MM.1S (cell line): ENCODE results near the gene CTNNA1.

ENCODE experiments used
- CTCF ChIP-seq: fragments of 300-600 bp; sonication (generic); IDR thresholded peaks from 2 replicates; pipeline ENCODE4 v1.5.1; 2016; ENCODE audit warnings: antibody characterized with exemption, low read length, mixed read lengths
- EZH2 ChIP-seq: fragments of 300-600 bp; sonication (generic); optimal IDR thresholded peaks from 2 replicates; pipeline ENCODE3; 2017; ENCODE audit warnings: low read depth, mild to moderate bottlenecking, antibody characterized with exemption, low read length, mixed read lengths

GRCh38 chr5:138979684-138980280 lies 226.6 kb downstream of the CTNNA1 start:
- no peak for TF ChIP-seq CTCF
- no peak for TF ChIP-seq EZH2
